HL-60 (cell line): ENCODE results near the gene FNDC3B.

Source experiments
- DNase-seq, 2 experiments: peaks; one replicate each; pipeline ENCODE4 v3.0.0-alpha.2; 2010 to 2020; ENCODE audit warnings: low read depth in 1 of 2, low spot score in 1 of 2
- H3K27ac ChIP-seq: fragments of 250-450 bp; sonication (Bioruptor Pico); replicated peaks from 2 replicates; pipeline ENCODE4 v1.5.1; 2020; ENCODE audit warnings: mild to moderate bottlenecking, moderate library complexity
- H3K27me3 ChIP-seq: fragments of 250-450 bp; sonication (Bioruptor Pico); 2 replicates; pipeline ENCODE4 v1.5.1; 2021; ENCODE audit warnings: mild to moderate bottlenecking, moderate library complexity; ENCODE audit not compliant: insufficient read depth, poor library complexity, severe bottlenecking
- H3K4me3 ChIP-seq: replicated peaks from 2 replicates; pipeline ENCODE4 v1.5.1; 2011; ENCODE audit warnings: mild to moderate bottlenecking, control low read depth, low read length; ENCODE audit not compliant: insufficient read depth
- CTCF ChIP-seq: IDR thresholded peaks from one replicate; pipeline ENCODE4 v1.5.1; 2011; ENCODE audit warnings: low read length, control low read depth, inconsistent platforms; ENCODE audit not compliant: insufficient read depth
- GABPA ChIP-seq: IDR thresholded peaks from 2 replicates; pipeline ENCODE4 v1.6.1; 2012; ENCODE audit warnings: low read depth
- POLR2AphosphoS5 ChIP-seq: IDR thresholded peaks from 2 replicates; pipeline ENCODE4 v1.6.1; 2012; ENCODE audit warnings: low read depth
- REST ChIP-seq: IDR thresholded peaks from 2 replicates; pipeline ENCODE4 v1.6.1; 2012; ENCODE audit warnings: low read depth; ENCODE audit not compliant: insufficient replicate concordance
- SPI1 ChIP-seq: IDR thresholded peaks from 2 replicates; pipeline ENCODE4 v1.6.1; 2012; ENCODE audit warnings: low read depth, mild to moderate bottlenecking, borderline replicate concordance

FNDC3B gene

GRCh38 chr3:172079326-172079976, 40.1 kb downstream of the FNDC3B start:
- DNase-seq, result no peak
- Histone ChIP-seq H3K4me3 (no peak overlapping the region), H3K27ac (no peak overlapping the region), H3K27me3 (no peaks in the 10 kb centered on the region)
- peak; percentile 27; the same call in 1 of the 2 replicates for TF ChIP-seq POLR2AphosphoS5
- no peak for TF ChIP-seq GABPA

- Histone ChIP-seq H3K4me3 (no peak overlapping the region), H3K27ac (no peak overlapping the region), H3K27me3 (no peaks in the 10 kb centered on the region)
- TF ChIP-seq CTCF (no peak), GABPA (no peak), SPI1 (no peak), REST (no peak), POLR2AphosphoS5 (no peak)
- no peak for DNase-seq
Observed at GRCh38 chr3:172080503-172080902, 41.1 kb downstream of the FNDC3B start.

- Histone ChIP-seq H3K4me3 (no peak overlapping the region), H3K27me3 (no peaks in the 10 kb centered on the region), H3K27ac (0 out of 2 replicates have a peak overlapping the region, but pooled peaks have one; percentile 12)
- DNase-seq, result no peak
- TF ChIP-seq SPI1 (no peak), POLR2AphosphoS5 (no peak), REST (no peak), GABPA (no peak), CTCF (no peak)
Observed at GRCh38 chr3:172082269-172082668, 42.9 kb downstream of the FNDC3B start.

- H3K4me3 ChIP-seq, result no peak overlapping the region
- TF ChIP-seq GABPA, result no peak
- TF ChIP-seq CTCF, result no peak
- peak; percentile 40; the same call in 1 of the 2 replicates for TF ChIP-seq POLR2AphosphoS5
- no peaks in the 10 kb centered on the region for H3K27me3 ChIP-seq
- H3K27ac ChIP-seq, result 0 out of 2 replicates have a peak overlapping the region, but pooled peaks have one; percentile 12
- DNase-seq, result no peak
Observed at GRCh38 chr3:172082820-172083513, 43.6 kb downstream of the FNDC3B start.
